ENCODE measurements around the gene ZFYVE21.

DNA sequence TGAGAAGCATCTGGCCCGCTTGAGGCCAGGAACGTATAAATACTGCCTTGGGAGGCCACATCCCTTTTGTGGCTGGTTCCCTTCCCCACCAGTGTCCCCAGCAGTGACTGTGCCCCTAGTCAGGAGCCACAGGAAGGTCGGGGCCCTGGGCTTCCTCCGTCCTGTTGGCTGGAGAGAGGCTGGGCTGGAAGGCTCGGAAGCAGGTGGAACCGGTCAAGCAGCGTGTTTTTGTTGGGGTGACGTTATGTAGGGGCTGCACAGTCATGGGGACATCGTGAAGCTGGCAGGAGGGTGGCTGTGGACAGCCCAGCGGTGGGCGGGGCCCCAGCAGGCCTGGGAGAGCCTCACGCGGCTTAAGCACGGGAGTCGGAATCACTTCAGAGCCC lies 10.5 kb upstream of the ZFYVE21 start:
- TF ChIP-seq EZH2 (IDR thresholded peaks at IDR 0.05; ENCODE audit: borderline replicate concordance, low read length), result no peak
- TF ChIP-seq, protein P1, sequence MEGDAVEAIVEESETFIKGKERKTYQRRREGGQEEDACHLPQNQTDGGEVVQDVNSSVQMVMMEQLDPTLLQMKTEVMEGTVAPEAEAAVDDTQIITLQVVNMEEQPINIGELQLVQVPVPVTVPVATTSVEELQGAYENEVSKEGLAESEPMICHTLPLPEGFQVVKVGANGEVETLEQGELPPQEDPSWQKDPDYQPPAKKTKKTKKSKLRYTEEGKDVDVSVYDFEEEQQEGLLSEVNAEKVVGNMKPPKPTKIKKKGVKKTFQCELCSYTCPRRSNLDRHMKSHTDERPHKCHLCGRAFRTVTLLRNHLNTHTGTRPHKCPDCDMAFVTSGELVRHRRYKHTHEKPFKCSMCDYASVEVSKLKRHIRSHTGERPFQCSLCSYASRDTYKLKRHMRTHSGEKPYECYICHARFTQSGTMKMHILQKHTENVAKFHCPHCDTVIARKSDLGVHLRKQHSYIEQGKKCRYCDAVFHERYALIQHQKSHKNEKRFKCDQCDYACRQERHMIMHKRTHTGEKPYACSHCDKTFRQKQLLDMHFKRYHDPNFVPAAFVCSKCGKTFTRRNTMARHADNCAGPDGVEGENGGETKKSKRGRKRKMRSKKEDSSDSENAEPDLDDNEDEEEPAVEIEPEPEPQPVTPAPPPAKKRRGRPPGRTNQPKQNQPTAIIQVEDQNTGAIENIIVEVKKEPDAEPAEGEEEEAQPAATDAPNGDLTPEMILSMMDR (conservative IDR thresholded peaks at IDR 0.05 in 1 of 2, IDR thresholded peaks at IDR 0.05 in 1 of 2; ENCODE audit: extremely low read depth in 1 of 2, insufficient read depth in 1 of 2, low read depth in 1 of 2, low read length in 2 of 2), result no peak
